Stimulated activated effector memory CD8-positive, alpha-beta T cell treated with anti-CD3 and anti-CD28 coated beads, Interleukin-12 subunit alpha, Interleukin-12 subunit beta, amount 100 ng/mL, for 72 hours (primary cell): ENCODE results near the gene SYNRG.
A peak's percentile ranks its signal among the peaks of the same experiment; 100 is the strongest.

ENCODE experiments used
- ATAC-seq: fragments of 150-1000 bp; cut with Tn5 transposase; 2 replicates; pipeline ENCODE4 v1.10.0; 2021
- DNase-seq, 2 donors: peaks; one replicate each; pipeline ENCODE4 v3.0.0; 2021 to 2022; ENCODE audit warnings: low spot score in 2 of 2
- H3K27ac Mint-ChIP-seq: one replicate; pipeline ENCODE4 v1.8.0; 2022; ENCODE audit warnings: mild to moderate bottlenecking, mixed read lengths
- H3K36me3 Mint-ChIP-seq: one replicate; pipeline ENCODE4 v1.8.0; 2022; ENCODE audit warnings: mild to moderate bottlenecking, mixed read lengths
- H3K4me1 Mint-ChIP-seq: one replicate; pipeline ENCODE4 v1.8.0; 2022; ENCODE audit warnings: mixed read lengths
- H3K4me3 Mint-ChIP-seq: one replicate; pipeline ENCODE4 v1.8.0; 2022; ENCODE audit warnings: mild to moderate bottlenecking, mixed read lengths
- H3K9me3 Mint-ChIP-seq: one replicate; pipeline ENCODE4 v1.8.0; 2022; ENCODE audit warnings: mixed read lengths

SYNRG gene

DNA sequence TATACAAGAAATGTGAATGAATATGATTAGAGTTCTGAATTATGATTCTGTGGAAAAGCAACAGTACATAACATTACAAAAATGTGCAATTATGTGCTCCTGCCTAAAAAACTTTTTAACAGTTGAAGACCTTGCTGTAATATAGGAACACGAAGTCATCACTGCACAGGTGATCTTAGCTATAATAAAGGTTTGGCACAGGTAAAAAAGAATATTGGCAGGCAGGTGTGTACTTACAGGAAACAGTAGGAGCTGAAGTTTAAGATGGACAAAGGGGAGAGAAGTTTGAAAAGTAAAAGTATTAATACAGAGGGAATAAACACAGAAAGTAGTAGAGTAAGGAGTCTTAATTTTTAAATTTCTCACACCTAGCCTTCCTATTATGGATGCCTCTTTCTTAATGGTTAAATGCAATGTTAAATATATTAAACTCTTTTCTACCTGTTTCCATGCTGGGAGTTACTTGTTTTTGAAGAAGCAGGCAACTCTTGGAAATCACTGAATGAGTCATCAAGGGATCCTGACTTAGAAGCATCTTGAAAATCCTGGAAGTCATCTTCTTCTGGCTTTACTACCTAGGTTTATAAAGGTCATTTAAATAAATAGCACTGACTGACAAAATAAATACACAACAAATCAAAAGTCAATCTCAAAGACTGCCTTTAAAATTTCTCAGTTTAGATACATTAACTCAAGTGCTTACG is 40.7 kb downstream of the SYNRG start:
- DNase-seq = no peak
- Mint-ChIP-seq H3K9me3 (no peaks in the 10 kb centered on the region), H3K4me1 (peaks cover 14% of the 10 kb centered on the region), H3K4me3 (no peak overlapping the region), H3K27ac (peak overlapping the region; percentile 23), H3K36me3 (peaks cover 93% of the 10 kb centered on the region)
- no peak for ATAC-seq

DNA sequence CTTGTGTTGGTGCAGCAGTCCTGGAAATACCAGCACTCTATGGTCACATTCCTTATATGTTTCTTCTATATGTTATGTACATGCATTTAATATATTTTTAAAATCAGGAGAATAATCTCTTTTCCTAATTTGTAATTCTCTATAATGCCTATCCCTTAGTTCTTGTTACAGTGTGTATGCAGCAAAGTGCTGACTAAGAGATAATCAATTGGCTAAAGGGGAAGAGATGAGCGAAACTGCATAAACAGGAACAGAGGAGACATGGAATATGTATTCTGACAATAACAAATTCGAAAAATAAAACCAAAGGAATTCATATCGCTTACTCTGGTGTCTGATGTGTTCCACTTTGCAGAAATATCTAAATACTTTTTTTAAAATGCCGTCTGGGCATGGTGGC is 41.7 kb downstream of the SYNRG start:
- DNase-seq = no peak
- Mint-ChIP-seq H3K4me1 (peaks cover 15% of the 10 kb centered on the region), H3K4me3 (no peak overlapping the region), H3K27ac (no peak overlapping the region), H3K9me3 (no peaks in the 10 kb centered on the region), H3K36me3 (peaks cover 93% of the 10 kb centered on the region)
- no peak for ATAC-seq

DNA sequence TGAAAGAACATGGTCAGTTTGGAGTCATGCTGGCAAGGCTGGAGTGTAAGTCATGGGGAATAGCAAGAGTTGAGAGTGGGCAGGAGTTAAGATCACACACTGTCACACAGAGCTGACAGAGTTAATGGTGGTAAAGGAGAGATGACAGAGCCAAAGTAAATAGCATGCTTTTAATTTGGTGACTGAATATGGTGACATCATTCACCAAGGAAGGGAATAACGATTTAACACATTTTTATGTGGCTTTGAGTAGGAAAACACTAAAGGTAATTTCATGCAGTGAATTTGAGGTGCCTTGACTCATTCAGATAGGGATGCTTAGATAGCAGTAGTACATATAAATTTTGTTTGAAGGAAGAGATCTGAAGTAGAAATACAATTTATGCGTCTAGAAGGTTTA is 42.1 kb downstream of the SYNRG start:
- DNase-seq (no peak), ATAC-seq (no peak)
- Mint-ChIP-seq H3K36me3 (peaks cover 93% of the 10 kb centered on the region), H3K27ac (peak overlapping the region; percentile 1), H3K4me1 (peaks cover 19% of the 10 kb centered on the region), H3K9me3 (no peaks in the 10 kb centered on the region), H3K4me3 (no peak overlapping the region)

DNA sequence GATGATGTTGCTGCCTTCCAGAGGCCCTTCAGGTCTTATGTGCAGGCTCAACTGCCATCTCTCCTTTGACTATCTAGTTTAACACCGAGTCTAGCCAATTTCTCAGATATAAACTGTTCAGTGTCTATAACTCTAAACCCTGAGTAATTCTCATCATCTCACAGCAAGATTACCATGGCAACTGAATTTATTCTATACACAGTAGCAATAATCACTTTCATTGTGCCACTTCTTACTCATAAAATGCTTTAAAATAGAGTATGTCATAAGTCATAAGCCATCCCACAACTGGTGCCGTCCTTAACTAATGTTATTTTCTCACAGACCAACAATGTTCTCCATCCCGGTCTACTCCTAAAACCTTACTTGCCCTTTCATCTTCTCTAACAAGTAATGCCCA is 45.0 kb downstream of the SYNRG start:
- no peaks in the 10 kb centered on the region for H3K9me3 Mint-ChIP-seq
- peak overlapping the region; percentile 93 for H3K27ac Mint-ChIP-seq
- DNase-seq = no peak
- peak; percentile 66 for ATAC-seq
- no peak overlapping the region for H3K4me3 Mint-ChIP-seq
- peaks cover 19% of the 10 kb centered on the region for H3K4me1 Mint-ChIP-seq
- peaks cover 93% of the 10 kb centered on the region for H3K36me3 Mint-ChIP-seq

DNA sequence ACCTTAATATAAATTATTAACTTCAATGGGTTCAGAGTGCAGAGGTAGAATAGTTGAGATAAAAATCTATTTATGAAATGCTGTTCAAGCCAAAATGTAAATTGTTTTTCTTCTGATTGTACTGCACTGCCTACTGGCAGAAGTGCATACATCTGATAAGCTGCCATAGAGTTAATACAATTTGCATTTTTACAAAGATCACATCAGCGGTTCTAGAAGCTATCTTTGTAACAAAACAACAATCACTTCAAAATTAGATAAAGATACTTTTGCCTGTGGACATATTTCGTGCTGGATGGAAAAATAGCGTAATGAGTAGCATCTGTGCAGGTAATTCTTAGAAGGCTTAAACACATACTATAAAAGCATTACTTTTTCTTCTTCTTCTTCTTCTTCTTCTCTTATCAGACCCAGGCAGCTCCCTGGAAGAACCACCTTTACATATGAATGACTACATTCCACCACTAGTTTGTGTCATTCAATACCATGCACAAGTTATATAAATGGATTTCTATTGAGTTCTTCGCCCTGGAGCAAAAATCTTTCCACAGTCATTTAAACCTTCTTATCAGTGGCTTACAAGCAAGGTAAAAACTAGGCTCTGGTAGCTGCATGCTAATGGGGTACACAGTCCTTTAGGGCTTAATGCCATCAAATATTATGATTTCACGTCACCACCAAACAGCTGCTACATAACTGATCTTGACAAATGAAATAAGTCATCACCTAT is 47.0 kb downstream of the SYNRG start:
- DNase-seq (no peak), ATAC-seq (no peak)
- H3K9me3 Mint-ChIP-seq = no peaks in the 10 kb centered on the region
- no peak overlapping the region for H3K4me3 Mint-ChIP-seq
- H3K36me3 Mint-ChIP-seq = peaks cover 93% of the 10 kb centered on the region
- no peak overlapping the region for H3K27ac Mint-ChIP-seq
- peaks cover 12% of the 10 kb centered on the region for H3K4me1 Mint-ChIP-seq

DNA sequence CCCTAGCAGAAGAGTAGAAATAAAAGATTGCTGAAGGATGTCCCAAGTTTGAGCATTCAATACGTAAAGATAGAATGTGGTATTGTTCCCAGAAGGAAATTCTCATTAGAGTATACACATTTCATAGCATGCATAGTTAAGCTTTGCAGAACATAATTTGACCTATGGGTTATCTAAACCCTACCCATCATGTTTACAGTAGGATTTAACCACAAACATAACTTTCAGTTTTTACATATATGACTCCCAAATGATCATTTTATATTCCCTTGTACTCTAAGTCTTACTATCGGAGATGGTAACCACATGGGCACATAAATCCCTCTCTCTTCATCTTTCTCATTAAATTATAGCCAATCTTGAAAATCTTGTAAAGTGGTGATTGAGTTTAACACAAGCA is 50.9 kb downstream of the SYNRG start:
- no peaks in the 10 kb centered on the region for H3K9me3 Mint-ChIP-seq
- peaks cover 4% of the 10 kb centered on the region for H3K4me1 Mint-ChIP-seq
- H3K27ac Mint-ChIP-seq = peak overlapping the region; percentile 57
- H3K4me3 Mint-ChIP-seq = no peak overlapping the region
- no peak for ATAC-seq
- no peak for DNase-seq
- H3K36me3 Mint-ChIP-seq = peaks cover 96% of the 10 kb centered on the region

DNA sequence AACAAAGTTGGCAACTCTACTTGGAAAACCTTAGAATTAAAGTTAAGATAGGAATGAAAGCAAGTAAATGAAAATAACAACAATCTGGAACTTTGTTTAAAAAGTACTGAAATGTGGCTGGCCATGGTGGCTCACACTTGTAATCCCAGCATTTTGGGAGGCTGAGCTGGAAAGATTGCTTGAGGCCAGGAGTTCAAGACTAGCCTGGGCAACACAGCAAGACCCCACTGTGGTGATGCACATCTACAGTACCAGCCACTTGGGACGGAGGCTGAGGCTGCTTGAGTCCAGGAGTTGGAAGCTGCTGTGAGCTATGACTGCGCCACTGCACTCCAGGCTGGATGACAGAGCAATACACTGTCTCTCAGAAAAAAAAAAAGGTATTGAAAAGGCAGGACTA is 51.7 kb downstream of the SYNRG start:
- Mint-ChIP-seq H3K4me3 (no peak overlapping the region), H3K4me1 (peaks cover 11% of the 10 kb centered on the region), H3K27ac (peak overlapping the region; percentile 57), H3K36me3 (peaks cover 96% of the 10 kb centered on the region), H3K9me3 (no peaks in the 10 kb centered on the region)
- DNase-seq = no peak
- no peak for ATAC-seq

DNA sequence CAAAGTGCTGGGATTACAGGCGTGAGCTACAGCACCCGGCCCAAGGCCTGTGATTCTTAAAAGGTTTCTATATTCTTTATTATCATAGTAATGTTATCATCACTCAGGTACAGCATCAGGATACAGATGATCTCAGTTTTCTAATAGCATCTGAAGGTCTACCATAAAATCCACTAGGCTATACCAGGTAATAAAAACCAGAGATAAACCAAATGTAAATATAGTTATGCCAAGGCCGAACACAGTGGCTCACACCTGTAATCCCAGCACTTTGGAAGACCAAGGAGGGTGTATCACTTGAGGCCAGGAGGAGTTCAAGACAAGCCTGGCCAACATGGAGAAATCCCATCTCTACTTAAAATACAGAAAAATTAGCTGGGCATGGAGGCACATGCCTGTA is 53.8 kb downstream of the SYNRG start:
- Mint-ChIP-seq H3K27ac (no peak overlapping the region), H3K4me3 (no peak overlapping the region), H3K36me3 (peaks cover 96% of the 10 kb centered on the region), H3K9me3 (no peaks in the 10 kb centered on the region), H3K4me1 (peaks cover 29% of the 10 kb centered on the region)
- DNase-seq (no peak), ATAC-seq (no peak)

DNA sequence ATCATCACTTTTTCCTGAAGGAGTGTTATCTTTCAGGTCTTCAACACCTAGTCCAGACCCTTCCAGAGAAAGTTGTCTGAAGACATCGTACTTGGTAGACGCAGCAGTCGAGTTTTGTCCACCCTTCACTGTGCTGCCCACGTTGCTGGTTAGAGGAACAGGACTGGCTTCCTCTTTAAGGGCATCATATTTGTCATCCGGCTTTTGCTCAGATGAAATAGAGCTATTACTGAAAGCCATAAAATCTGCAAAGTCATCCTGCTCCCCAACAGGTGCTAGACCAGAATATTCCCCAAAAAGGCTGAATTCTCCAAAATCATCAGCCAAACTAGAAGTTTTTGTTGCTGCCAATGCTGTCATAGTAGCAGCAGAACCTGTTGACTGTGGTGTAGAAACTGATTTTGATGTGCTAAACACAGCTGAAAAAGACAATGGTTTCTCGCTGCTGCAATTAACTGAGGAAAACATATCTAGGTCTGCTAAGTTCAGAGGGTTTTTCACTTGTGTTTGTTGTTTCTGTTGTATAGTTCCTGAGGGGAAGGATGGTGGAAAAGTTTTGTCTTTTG is 55.7 kb downstream of the SYNRG start:
- no peak for ATAC-seq
- DNase-seq = no peak
- Mint-ChIP-seq H3K4me3 (no peak overlapping the region), H3K27ac (peak overlapping the region; percentile 41), H3K9me3 (no peaks in the 10 kb centered on the region), H3K4me1 (peaks cover 36% of the 10 kb centered on the region), H3K36me3 (peaks cover 96% of the 10 kb centered on the region)

DNA sequence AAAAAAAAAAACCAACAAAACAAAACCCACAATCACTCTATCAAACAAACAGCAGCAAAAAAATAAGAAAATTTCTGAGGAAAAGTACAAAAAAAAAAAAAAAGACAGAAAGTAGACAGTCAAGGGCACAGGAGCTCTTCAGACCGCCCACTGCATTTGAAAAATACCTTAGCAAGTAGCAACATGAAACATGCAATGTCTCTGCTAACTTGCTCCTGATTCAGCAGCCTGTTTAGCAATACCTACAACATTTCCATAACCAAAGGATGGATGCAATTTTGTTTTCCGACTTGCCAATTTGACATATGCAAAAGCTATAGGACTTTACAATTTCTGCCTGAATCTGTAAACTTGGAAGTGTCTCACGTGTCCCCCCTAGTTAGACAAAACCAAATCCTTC is 57.4 kb downstream of the SYNRG start:
- no peak overlapping the region for H3K4me3 Mint-ChIP-seq
- ATAC-seq (no peak), DNase-seq (no peak)
- H3K9me3 Mint-ChIP-seq = no peaks in the 10 kb centered on the region
- H3K27ac Mint-ChIP-seq = peak overlapping the region; percentile 41
- H3K4me1 Mint-ChIP-seq = peaks cover 40% of the 10 kb centered on the region
- H3K36me3 Mint-ChIP-seq = peaks cover 96% of the 10 kb centered on the region

DNA sequence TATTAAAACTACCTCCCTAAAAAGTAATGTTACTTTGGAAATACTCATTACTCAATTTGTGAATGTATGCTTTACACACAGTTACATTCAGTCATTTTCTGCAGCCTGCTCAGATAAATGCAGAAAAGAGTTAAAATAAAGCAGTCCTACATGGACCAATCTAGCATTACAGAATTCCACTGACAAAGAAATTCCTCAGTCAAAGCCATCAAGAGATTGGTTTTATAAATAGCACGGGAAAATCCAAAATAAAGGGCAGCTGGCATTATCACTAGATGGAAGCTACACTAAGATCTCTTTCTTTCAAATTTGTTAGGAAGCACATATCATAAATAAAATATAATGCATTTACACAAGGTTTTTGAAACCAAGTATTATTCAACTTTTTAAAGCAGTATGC is 61.2 kb downstream of the SYNRG start:
- DNase-seq (no peak), ATAC-seq (no peak)
- Mint-ChIP-seq H3K27ac (peak overlapping the region; percentile 67), H3K9me3 (no peaks in the 10 kb centered on the region), H3K4me3 (no peak overlapping the region), H3K36me3 (peaks cover 89% of the 10 kb centered on the region), H3K4me1 (peaks cover 52% of the 10 kb centered on the region)

DNA sequence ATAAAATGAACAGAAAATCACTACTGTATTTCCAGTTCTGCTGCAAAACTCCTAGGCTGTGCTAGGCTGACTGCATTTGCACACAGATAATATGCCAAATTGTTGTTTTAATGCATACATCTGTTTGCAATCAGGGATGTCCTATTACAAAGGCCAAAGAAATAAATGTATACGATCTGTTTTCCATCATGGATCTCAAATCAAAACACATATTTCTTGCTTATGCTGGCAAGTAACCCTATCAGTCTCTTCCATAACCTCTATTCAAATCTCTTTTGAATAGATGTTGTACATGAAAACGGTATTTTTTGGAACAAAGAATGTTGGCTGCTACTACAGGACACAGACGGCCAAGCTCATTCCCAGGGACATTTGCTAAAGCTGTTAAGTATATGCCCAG is 62.9 kb downstream of the SYNRG start:
- H3K9me3 Mint-ChIP-seq = no peaks in the 10 kb centered on the region
- DNase-seq (no peak), ATAC-seq (no peak)
- H3K4me3 Mint-ChIP-seq = no peak overlapping the region
- peaks cover 36% of the 10 kb centered on the region for H3K4me1 Mint-ChIP-seq
- H3K36me3 Mint-ChIP-seq = peaks cover 89% of the 10 kb centered on the region
- peak overlapping the region; percentile 67 for H3K27ac Mint-ChIP-seq

DNA sequence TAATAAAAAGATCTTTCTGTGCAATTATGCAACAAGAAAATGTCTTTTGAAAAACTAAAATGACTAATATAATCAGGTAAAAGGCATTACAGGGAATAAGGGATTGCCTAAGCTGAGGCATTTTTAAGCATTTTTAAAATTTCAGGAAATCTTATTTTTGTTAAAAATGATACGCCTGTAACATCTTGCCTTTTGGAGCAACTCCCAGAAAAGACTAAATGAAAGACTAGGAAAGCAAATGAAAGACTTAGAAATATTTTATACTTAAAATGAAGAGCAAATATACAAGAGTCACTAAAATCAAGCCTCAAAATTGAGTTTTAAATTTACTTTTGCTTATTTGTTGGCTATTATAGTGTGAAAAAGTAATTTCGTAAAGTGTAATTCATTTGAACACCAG is 63.7 kb downstream of the SYNRG start:
- no peak for ATAC-seq
- H3K36me3 Mint-ChIP-seq = peaks cover 89% of the 10 kb centered on the region
- no peak overlapping the region for H3K4me3 Mint-ChIP-seq
- H3K4me1 Mint-ChIP-seq = peaks cover 27% of the 10 kb centered on the region
- H3K27ac Mint-ChIP-seq = no peak overlapping the region
- DNase-seq = no peak
- H3K9me3 Mint-ChIP-seq = no peaks in the 10 kb centered on the region

DNA sequence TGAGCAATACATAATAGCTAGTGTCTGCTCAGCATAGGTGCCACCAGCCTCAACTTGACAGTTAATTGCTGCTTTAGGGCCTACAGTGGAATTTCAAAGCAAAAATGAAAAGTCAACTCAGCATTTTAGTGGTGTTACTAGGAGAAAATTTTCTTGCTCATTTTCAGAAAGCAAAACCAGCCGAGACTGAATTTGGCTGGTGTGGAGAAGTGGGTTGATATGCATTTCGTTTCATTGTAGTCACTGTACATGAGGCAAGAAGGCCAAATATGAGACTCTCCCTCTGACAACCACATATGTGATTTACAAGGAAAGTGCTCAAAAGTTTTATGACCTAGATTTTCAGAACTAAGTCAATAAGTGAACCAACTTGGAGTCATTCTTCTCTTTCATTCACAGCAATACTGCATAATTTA is 65.6 kb downstream of the SYNRG start:
- no peaks in the 10 kb centered on the region for H3K9me3 Mint-ChIP-seq
- no peak overlapping the region for H3K4me3 Mint-ChIP-seq
- peak overlapping the region; percentile 29 for H3K27ac Mint-ChIP-seq
- peaks cover 89% of the 10 kb centered on the region for H3K36me3 Mint-ChIP-seq
- DNase-seq = no peak
- H3K4me1 Mint-ChIP-seq = peaks cover 19% of the 10 kb centered on the region
- peak; percentile 95 for ATAC-seq

DNA sequence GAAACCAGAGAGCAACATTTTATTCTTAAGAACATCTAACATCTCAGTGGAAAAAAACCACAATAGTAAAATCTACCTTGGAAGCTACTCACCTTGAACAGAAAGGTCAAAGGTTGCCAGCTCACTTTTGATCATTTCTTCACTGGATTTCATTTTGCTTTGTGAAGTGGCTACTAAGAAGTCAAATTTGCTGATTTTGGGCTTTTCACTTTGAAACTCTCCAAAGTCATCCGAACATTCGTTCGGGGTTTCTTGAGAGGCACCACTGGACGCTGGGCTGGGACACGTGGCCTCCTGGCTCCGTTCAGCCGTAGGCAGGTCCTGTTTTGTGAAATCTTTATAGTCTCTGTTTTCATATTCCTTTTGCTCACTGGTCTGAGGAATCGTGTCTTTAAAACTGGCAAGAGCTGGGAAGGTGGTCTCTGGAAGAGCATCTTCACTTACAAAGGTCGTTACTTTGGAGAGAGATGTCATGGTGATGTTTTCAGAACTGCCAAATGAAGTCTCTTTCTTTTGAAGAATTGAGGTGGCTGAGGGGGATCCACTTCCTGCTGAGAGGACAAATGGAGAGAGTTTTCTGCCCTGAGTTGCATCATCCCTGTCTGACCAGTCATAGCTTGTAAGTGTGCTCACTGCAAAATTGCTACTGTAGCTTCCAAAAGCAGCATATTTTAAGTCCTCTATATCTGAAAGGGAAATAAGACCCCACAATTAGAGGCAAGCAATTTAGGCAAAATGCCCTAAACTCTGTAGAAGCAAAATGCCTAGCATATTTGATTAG is 67.1 kb downstream of the SYNRG start:
- H3K4me3 Mint-ChIP-seq = peak overlapping the region; percentile 19
- DNase-seq (no peak), ATAC-seq (peak; percentile 49)
- peaks cover 19% of the 10 kb centered on the region for H3K4me1 Mint-ChIP-seq
- H3K36me3 Mint-ChIP-seq = peaks cover 89% of the 10 kb centered on the region
- H3K27ac Mint-ChIP-seq = peak overlapping the region; percentile 78
- no peaks in the 10 kb centered on the region for H3K9me3 Mint-ChIP-seq
